Keratinocyte (primary cell): ENCODE data around the gene SKIL. TPM values are rescaled to one million over a fixed set of nuclear protein-coding genes. Genes with fewer than 3 reads are reported as not detected.

Source experiments
- DNase-seq: peaks from one replicate; pipeline ENCODE4 v3.0.0-alpha.2; 2011; ENCODE audit warnings: low read depth, missing footprints, low spot score
- FAIRE-seq: peaks from 2 replicates; lab custom pipeline; 2011; peaks lifted over from hg19 to GRCh38; lab: Jason Lieb, UNC
- H2AFZ ChIP-seq: 2 replicates; pipeline ENCODE4 v1.6.0; 2012; ENCODE audit warnings: low read length, control low read depth, inconsistent platforms; ENCODE audit not compliant: control insufficient read depth
- H3K27ac ChIP-seq: 2 replicates; pipeline ENCODE4 v1.5.1; 2011; ENCODE audit warnings: low read length; ENCODE audit not compliant: control insufficient read depth, insufficient read depth
- H3K27me3 ChIP-seq: 3 replicates; pipeline ENCODE4 v1.6.0; 2011; ENCODE audit warnings: low read length; ENCODE audit not compliant: control insufficient read depth, insufficient read depth; ENCODE audit errors: extremely low read depth
- H3K36me3 ChIP-seq, 2 experiments: 2 replicates in 1 of 2; 3 replicates in 1 of 2; pipeline ENCODE4 v1.5.1; 2011; ENCODE audit warnings: low read length in 2 of 2, mild to moderate bottlenecking in 1 of 2; ENCODE audit not compliant: control insufficient read depth in 2 of 2, insufficient read depth in 2 of 2; ENCODE audit errors: extremely low read depth in 1 of 2
- H3K4me1 ChIP-seq: 3 replicates; pipeline ENCODE4 v1.5.1; 2011; ENCODE audit warnings: low read length; ENCODE audit not compliant: control insufficient read depth, insufficient read depth; ENCODE audit errors: extremely low read depth
- H3K4me2 ChIP-seq: 3 replicates; pipeline ENCODE4 v1.6.0; 2011; ENCODE audit warnings: low read depth, low read length; ENCODE audit not compliant: control insufficient read depth, insufficient read depth; ENCODE audit errors: extremely low read depth
- H3K4me3 ChIP-seq, 3 experiments: fragments of 200-600 bp in 1 of 3; sonication (generic) in 1 of 3; 2 replicates in 2 of 3; 3 replicates in 1 of 3; pipeline ENCODE4 v1.5.1; 2011 to 2016; ENCODE audit warnings: low read length in 3 of 3, mild to moderate bottlenecking in 3 of 3, control low read depth in 2 of 3, inconsistent platforms in 1 of 3, low read depth in 1 of 3, mixed read lengths in 1 of 3, mixed run types in 1 of 3, moderate library complexity in 1 of 3; ENCODE audit not compliant: control insufficient read depth in 2 of 3, insufficient read depth in 2 of 3; ENCODE audit errors: extremely low read depth in 1 of 3
- H3K79me2 ChIP-seq: 2 replicates; pipeline ENCODE4 v1.6.0; 2012; ENCODE audit warnings: low read length; ENCODE audit not compliant: control insufficient read depth, insufficient read depth
- H3K9ac ChIP-seq: 3 replicates; pipeline ENCODE4 v1.6.0; 2011; ENCODE audit warnings: low read length; ENCODE audit not compliant: control insufficient read depth, insufficient read depth; ENCODE audit errors: extremely low read depth
- H3K9me1 ChIP-seq: 3 replicates; pipeline ENCODE4 v1.6.0; 2011; ENCODE audit warnings: low read length; ENCODE audit not compliant: control insufficient read depth, insufficient read depth; ENCODE audit errors: extremely low read depth
- H3K9me3 ChIP-seq: 2 replicates; pipeline ENCODE4 v1.5.1; 2012; ENCODE audit warnings: low read depth, low read length; ENCODE audit not compliant: control insufficient read depth
- H4K20me1 ChIP-seq: 3 replicates; pipeline ENCODE4 v1.6.0; 2011; ENCODE audit warnings: low read length; ENCODE audit not compliant: control insufficient read depth, insufficient read depth; ENCODE audit errors: extremely low read depth
- CTCF ChIP-seq, 3 experiments: IDR thresholded peaks in 1 of 3; conservative IDR thresholded peaks in 1 of 3; optimal IDR thresholded peaks in 1 of 3; 2 replicates in 2 of 3; 3 replicates in 1 of 3; pipeline versions ENCODE3 to v1.5.1; 2011; ENCODE audit warnings: low read length in 3 of 3, mild to moderate bottlenecking in 3 of 3, moderate library complexity in 2 of 3, control low read depth in 1 of 3, inconsistent platforms in 1 of 3; ENCODE audit not compliant: insufficient read depth in 2 of 3; ENCODE audit errors: extremely low read depth in 1 of 3
- EZH2 ChIP-seq: IDR thresholded peaks from one replicate; pipeline ENCODE4 v1.6.1; 2012; ENCODE audit warnings: inconsistent platforms, mild to moderate bottlenecking, low read length, moderate library complexity
- dilution Hi-C: fragments of 300-500 bp; cut with MboI; formaldehyde crosslinking; loops from one replicate; pipeline ENCODE4 v1.7.0; 2020; ENCODE audit warnings: low sequenced_read_pairs; ENCODE audit not compliant: extremely low pct_ligation_motif_present
- polyA plus RNA-seq, 5 experiments: library from polyadenylated mRNA; depleted of rRNA in 3 of 5; stranded (reverse) in 3 of 5; stranded (forward) in 1 of 5; unstranded in 1 of 5; fragments of >200 nt; gene quantifications; 1 replicate in 1 of 5; 2 replicates in 3 of 5; 3 replicates in 1 of 5; pipeline versions ENCODE4 v1.2.1 to v1.2.3, GENCODE V29; 2011 to 2012; ENCODE audit warnings: missing spikeins in 2 of 5, low read depth in 1 of 5, low replicate concordance in 1 of 5

The SKIL gene
- polyA plus RNA-seq, 1 donor (not counting 4 experiments of a cell fraction or from before 2014, with no cell fraction given): 11.0 TPM

- no peak for FAIRE-seq
- Histone ChIP-seq H3K27ac (no peak overlapping the region), H3K9me3 (no peaks in the 10 kb centered on the region), H3K9ac (no peak overlapping the region), H3K4me1 (peaks cover 9% of the 10 kb centered on the region), H3K4me3 (no peak overlapping the region), H3K9me1 (no peaks in the 10 kb centered on the region), H3K79me2 (no peaks in the 10 kb centered on the region), H3K4me2 (no peak overlapping the region), H4K20me1 (no peaks in the 10 kb centered on the region), H2AFZ (no peak overlapping the region), H3K36me3 (no peaks in the 10 kb centered on the region), H3K27me3 (no peaks in the 10 kb centered on the region)
- TF ChIP-seq CTCF (optimal IDR thresholded peaks at IDR 0.05 in 1 of 3, IDR thresholded peaks at IDR 0.05 in 1 of 3, conservative IDR thresholded peaks at IDR 0.05 in 1 of 3; ENCODE audit: extremely low read depth in 1 of 3, insufficient read depth in 2 of 3, low read length in 3 of 3) (no peak), EZH2 (no peak)
- dilution Hi-C loops: no loop called here
- DNase-seq: no peak
Measured at GRCh38 chr3:170437176-170437575, 79.7 kb downstream of the SKIL start.

- H3K9me1 ChIP-seq: no peaks in the 10 kb centered on the region
- TF ChIP-seq EZH2 (no peak), CTCF (optimal IDR thresholded peaks at IDR 0.05 in 1 of 3, IDR thresholded peaks at IDR 0.05 in 1 of 3, conservative IDR thresholded peaks at IDR 0.05 in 1 of 3; ENCODE audit: extremely low read depth in 1 of 3, insufficient read depth in 2 of 3, low read length in 3 of 3) (no peak)
- H2AFZ ChIP-seq: no peak overlapping the region
- H3K4me3 ChIP-seq: no peak overlapping the region
- H3K36me3 ChIP-seq: no peaks in the 10 kb centered on the region
- H3K27me3 ChIP-seq: no peaks in the 10 kb centered on the region
- H4K20me1 ChIP-seq: no peaks in the 10 kb centered on the region
- H3K9ac ChIP-seq: no peak overlapping the region
- no peak overlapping the region for H3K4me2 ChIP-seq
- DNase-seq (no peak), FAIRE-seq (no peak)
- no peaks in the 10 kb centered on the region for H3K9me3 ChIP-seq
- dilution Hi-C loops: no loop called here
- no peaks in the 10 kb centered on the region for H3K79me2 ChIP-seq
- H3K27ac ChIP-seq: no peak overlapping the region
- H3K4me1 ChIP-seq: peaks cover 9% of the 10 kb centered on the region
Measured at GRCh38 chr3:170437696-170438407, 80.3 kb downstream of the SKIL start.
